Limb (tissue), 2 donors: ENCODE results near the gene GABPA.

Experiments
- DNase-seq, 2 donors: peaks; one replicate each; pipeline ENCODE4 v3.0.0-alpha.2; 2016; ENCODE audit errors: extremely low spot score in 2 of 2

The GABPA gene

DNA sequence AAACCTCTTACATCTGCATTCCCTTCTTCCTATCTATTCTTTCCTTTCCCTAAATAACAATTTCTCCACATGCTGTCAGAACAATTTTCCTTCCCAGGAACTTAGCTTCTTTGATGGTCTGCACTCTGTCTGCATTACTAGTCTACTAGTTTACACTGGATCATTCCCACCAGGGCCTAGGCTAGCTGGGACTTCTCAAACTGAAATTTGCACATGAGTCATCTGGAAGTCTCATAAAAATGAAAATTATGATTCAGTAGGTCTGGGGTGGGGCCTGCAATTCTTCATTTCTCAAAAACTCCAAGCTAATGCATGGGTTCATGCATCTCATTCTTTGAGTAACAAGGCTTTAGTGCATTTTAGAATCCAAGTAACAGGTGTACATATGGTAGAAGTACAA is 74.2 kb downstream of the GABPA start:
- no peak for DNase-seq

DNA sequence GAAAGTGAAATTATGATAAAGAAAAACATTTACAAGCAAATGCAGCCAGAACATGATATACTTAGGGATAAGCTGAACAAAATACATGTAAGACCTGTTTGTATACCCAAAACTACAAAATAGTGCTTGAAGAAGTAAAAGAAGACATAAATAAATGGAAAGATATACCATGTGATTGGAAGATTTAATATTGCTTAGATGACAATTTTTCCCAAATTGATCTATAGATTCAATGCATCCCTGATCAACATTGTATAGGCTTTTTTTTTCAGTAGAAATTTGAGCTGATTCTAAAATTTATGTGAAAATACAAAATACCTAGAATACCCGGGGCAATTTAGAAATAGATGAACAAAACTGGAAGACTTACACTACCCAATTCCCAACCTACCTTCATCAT is 76.4 kb downstream of the GABPA start:
- no peak for DNase-seq

DNA sequence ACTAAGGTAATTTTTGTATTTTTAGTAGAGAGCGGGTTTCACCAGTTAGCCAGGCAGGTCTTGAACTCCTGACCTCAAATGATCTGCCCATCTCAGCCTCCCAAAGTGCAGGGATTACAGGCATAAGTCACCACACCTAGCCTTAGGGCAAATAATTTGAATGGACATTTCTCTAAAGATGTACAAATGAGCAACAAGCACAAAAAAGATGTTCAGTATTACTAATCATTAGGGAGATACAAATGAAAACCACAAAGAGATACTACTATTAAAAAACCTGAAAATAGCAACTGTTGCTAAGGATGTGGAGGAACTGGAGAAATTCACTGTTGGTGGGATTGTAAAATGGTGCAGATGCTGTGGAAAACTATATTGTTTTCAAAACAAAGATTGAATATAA is 79.1 kb downstream of the GABPA start:
- DNase-seq: no peak

DNA sequence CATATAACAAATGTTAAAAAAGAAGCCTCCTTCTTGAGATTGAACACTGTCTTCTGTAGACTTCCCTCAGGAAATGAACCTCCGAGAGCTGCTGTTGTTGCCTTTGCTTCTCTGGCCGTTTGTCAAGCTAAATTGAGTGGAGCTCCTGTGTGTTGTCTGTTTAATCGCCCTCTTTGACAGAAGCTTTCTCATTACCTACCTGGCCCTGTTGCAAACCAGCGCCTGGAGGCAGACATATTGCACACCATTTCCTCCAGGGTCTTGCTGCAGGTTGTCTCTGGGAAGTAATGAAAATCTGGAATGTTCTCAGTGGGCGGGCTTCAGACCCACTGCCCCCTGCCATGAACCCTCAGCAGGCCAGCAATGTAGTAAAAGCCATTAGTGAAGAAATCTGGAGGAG is 83.3 kb downstream of the GABPA start:
- DNase-seq: no peak

DNA sequence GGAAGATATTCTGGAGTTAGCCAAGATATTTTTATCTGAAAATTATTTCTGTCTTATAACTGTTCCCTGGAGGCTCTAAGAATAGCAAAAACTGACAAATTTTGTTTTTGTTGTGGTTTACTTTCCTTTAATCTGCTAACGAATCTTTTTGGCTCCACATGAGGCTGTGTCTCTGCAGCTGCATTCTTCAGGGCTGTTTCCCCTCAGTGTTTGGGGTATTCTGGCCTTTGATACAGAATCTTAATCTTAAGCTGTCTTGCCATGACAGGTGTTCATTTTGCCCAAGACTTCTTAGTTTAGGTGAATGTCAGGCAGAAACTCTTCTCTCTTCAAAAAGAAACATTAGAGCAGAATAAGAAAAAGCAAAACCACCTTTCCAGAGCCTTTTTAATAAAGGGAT is 83.8 kb downstream of the GABPA start:
- no peak for DNase-seq
